Tibial nerve (tissue), 3 donors: ENCODE data around the gene KCNJ1.

Experiments used
- POLR2A ChIP-seq, 2 donors: fragments of 450-650 bp; IDR thresholded peaks; one replicate each; pipeline ENCODE4 v1.6.1; 2017; ENCODE audit warnings: antibody characterized with exemption in 2 of 2, mild to moderate bottlenecking in 2 of 2, moderate library complexity in 2 of 2
- TF ChIP-seq, protein P1 (sequence below), 5 experiments: fragments of 200-600 bp in 3 of 5; fragments of 450-650 bp in 2 of 5; sonication (generic) in 3 of 5; IDR thresholded peaks; one replicate each; pipeline ENCODE4 v1.5.1; 2016 to 2019; ENCODE audit warnings: antibody characterized with exemption in 5 of 5, mild to moderate bottlenecking in 3 of 5, moderate library complexity in 2 of 5

DNA sequence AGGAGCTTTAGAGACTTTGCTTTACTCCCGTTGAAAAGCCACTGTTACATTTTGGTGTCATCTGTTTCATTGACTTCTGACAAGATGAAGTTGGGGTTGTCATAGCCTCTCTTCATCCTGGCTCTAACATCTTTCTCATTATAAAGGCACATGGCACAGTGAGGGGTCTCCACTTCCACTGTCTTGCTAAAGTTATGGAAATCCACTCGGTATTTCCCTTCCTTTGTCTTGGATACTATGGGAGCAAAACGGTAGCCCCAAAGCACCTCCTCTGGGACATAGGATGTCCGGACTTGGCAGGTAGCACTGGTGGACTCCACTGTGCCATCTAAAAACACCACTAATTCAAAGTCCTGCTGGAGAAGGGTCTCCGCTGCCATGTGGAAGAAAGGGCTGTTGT is 28.0 kb downstream of the KCNJ1 start:
- TF ChIP-seq, protein P1, sequence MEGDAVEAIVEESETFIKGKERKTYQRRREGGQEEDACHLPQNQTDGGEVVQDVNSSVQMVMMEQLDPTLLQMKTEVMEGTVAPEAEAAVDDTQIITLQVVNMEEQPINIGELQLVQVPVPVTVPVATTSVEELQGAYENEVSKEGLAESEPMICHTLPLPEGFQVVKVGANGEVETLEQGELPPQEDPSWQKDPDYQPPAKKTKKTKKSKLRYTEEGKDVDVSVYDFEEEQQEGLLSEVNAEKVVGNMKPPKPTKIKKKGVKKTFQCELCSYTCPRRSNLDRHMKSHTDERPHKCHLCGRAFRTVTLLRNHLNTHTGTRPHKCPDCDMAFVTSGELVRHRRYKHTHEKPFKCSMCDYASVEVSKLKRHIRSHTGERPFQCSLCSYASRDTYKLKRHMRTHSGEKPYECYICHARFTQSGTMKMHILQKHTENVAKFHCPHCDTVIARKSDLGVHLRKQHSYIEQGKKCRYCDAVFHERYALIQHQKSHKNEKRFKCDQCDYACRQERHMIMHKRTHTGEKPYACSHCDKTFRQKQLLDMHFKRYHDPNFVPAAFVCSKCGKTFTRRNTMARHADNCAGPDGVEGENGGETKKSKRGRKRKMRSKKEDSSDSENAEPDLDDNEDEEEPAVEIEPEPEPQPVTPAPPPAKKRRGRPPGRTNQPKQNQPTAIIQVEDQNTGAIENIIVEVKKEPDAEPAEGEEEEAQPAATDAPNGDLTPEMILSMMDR (IDR thresholded peaks at IDR 0.05), result no peak
- TF ChIP-seq POLR2A (IDR thresholded peaks at IDR 0.05), result no peak
